ENCODE data around the gene BANF2.

BANF2 gene

DNA sequence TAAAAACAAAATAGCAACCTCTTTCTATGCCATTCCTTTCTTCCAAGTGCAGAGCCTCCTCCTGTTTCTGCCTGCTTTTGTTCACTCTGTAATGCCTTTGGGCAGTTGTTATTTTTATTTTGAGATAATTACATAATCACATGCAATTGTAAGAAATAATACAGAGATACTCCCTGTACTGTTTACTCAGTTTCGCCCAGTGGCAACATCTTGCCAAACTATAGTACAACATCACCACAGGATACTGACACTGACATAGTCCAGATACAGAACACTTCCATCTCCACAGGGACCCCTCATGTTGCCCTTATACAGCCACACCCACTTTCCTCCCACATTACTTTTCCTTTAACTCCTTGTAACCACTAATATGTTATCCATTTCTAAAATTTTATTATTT lies 59.7 kb downstream of the BANF2 start:
- no peaks in the 10 kb centered on the region for H3K9me3 ChIP-seq (ENCODE audit: control insufficient read depth, insufficient read depth, low read length)
- no peak for TF ChIP-seq EZH2phosphoT487 (IDR thresholded peaks at IDR 0.05; ENCODE audit: borderline replicate concordance, low read length)
- TF ChIP-seq, protein P1, sequence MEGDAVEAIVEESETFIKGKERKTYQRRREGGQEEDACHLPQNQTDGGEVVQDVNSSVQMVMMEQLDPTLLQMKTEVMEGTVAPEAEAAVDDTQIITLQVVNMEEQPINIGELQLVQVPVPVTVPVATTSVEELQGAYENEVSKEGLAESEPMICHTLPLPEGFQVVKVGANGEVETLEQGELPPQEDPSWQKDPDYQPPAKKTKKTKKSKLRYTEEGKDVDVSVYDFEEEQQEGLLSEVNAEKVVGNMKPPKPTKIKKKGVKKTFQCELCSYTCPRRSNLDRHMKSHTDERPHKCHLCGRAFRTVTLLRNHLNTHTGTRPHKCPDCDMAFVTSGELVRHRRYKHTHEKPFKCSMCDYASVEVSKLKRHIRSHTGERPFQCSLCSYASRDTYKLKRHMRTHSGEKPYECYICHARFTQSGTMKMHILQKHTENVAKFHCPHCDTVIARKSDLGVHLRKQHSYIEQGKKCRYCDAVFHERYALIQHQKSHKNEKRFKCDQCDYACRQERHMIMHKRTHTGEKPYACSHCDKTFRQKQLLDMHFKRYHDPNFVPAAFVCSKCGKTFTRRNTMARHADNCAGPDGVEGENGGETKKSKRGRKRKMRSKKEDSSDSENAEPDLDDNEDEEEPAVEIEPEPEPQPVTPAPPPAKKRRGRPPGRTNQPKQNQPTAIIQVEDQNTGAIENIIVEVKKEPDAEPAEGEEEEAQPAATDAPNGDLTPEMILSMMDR (IDR thresholded peaks at IDR 0.05; ENCODE audit: low read depth, low read length, poor library complexity, severe bottlenecking): no peak
- H3F3A ChIP-seq (ENCODE audit: control insufficient read depth, insufficient read depth): no peaks in the 10 kb centered on the region
- no peak overlapping the region for H3K4me3 ChIP-seq (ENCODE audit: low read length)
- no peaks in the 10 kb centered on the region for H3K9me2 ChIP-seq (replicated peaks; ENCODE audit: control insufficient read depth, low read length)
- H3K27ac ChIP-seq (ENCODE audit: low read depth, low read length): no peak overlapping the region
- H3K4me2 ChIP-seq (ENCODE audit: low read length): no peak overlapping the region
- no peaks in the 10 kb centered on the region for H3K79me2 ChIP-seq (ENCODE audit: control insufficient read depth, low read length)
- no peaks in the 10 kb centered on the region for H3K36me3 ChIP-seq (ENCODE audit: control insufficient read depth, low read length)
- H3K4me1 ChIP-seq (ENCODE audit: control insufficient read depth, low read length): no peaks in the 10 kb centered on the region
- H4K20me1 ChIP-seq (ENCODE audit: control insufficient read depth, insufficient read depth, low read depth, low read length): no peaks in the 10 kb centered on the region
- H3K27me3 ChIP-seq (ENCODE audit: control insufficient read depth, low read length): 0 out of 2 replicates have a peak, but pooled peaks cover 2% of the 10 kb centered on the region

- H3K27me3 ChIP-seq (ENCODE audit: control insufficient read depth, low read length): no peaks in the 10 kb centered on the region
- no peaks in the 10 kb centered on the region for H3K4me1 ChIP-seq (ENCODE audit: control insufficient read depth, low read length)
- H4K20me1 ChIP-seq (ENCODE audit: control insufficient read depth, insufficient read depth, low read depth, low read length): no peaks in the 10 kb centered on the region
- H3K79me2 ChIP-seq (ENCODE audit: control insufficient read depth, low read length): no peaks in the 10 kb centered on the region
- no peak for TF ChIP-seq EZH2phosphoT487 (IDR thresholded peaks at IDR 0.05; ENCODE audit: borderline replicate concordance, low read length)
- TF ChIP-seq, protein P1 (IDR thresholded peaks at IDR 0.05; ENCODE audit: low read depth, low read length, poor library complexity, severe bottlenecking): no peak
- no peak overlapping the region for H3K4me2 ChIP-seq (ENCODE audit: low read length)
- H3K36me3 ChIP-seq (ENCODE audit: control insufficient read depth, low read length): no peaks in the 10 kb centered on the region
- H3K27ac ChIP-seq (ENCODE audit: low read depth, low read length): no peak overlapping the region
- H3K9me3 ChIP-seq (ENCODE audit: control insufficient read depth, insufficient read depth, low read length): no peaks in the 10 kb centered on the region
- H3F3A ChIP-seq (ENCODE audit: control insufficient read depth, insufficient read depth): no peaks in the 10 kb centered on the region
- no peak overlapping the region for H3K4me3 ChIP-seq (ENCODE audit: low read length)
- H3K9me2 ChIP-seq (replicated peaks; ENCODE audit: control insufficient read depth, low read length): no peaks in the 10 kb centered on the region
Observed at GRCh38 chr20:17761604-17762003, 61.8 kb downstream of the BANF2 start.

GRCh38 chr20:17762243-17762872 lies 62.6 kb downstream of the BANF2 start:
- Histone ChIP-seq H3K9me2 (replicated peaks; ENCODE audit: control insufficient read depth, low read length) (no peaks in the 10 kb centered on the region), H3K27me3 (ENCODE audit: control insufficient read depth, low read length) (no peaks in the 10 kb centered on the region), H4K20me1 (ENCODE audit: control insufficient read depth, insufficient read depth, low read depth, low read length) (no peaks in the 10 kb centered on the region), H3K79me2 (ENCODE audit: control insufficient read depth, low read length) (no peaks in the 10 kb centered on the region), H3K9me3 (ENCODE audit: control insufficient read depth, insufficient read depth, low read length) (no peaks in the 10 kb centered on the region), H3K4me1 (ENCODE audit: control insufficient read depth, low read length) (no peaks in the 10 kb centered on the region), H3F3A (ENCODE audit: control insufficient read depth, insufficient read depth) (no peaks in the 10 kb centered on the region), H3K4me3 (ENCODE audit: low read length) (no peak overlapping the region), H3K27ac (ENCODE audit: low read depth, low read length) (no peak overlapping the region), H3K36me3 (ENCODE audit: control insufficient read depth, low read length) (no peaks in the 10 kb centered on the region), H3K4me2 (ENCODE audit: low read length) (no peak overlapping the region)
- TF ChIP-seq, protein P1 (IDR thresholded peaks at IDR 0.05; ENCODE audit: low read depth, low read length, poor library complexity, severe bottlenecking): no peak
- no peak for TF ChIP-seq EZH2phosphoT487 (IDR thresholded peaks at IDR 0.05; ENCODE audit: borderline replicate concordance, low read length)
